Right ventricle myocardium inferior (tissue), 1 donor: Measurements from ENCODE around the gene ATRIP. TPM values are rescaled to one million over a fixed set of nuclear protein-coding genes. Genes with fewer than 3 reads are reported as not detected.
"Not testable (repeated sequence)": the region's sequence is repeated elsewhere in the genome, so short reads cannot be mapped to it uniquely, and the experiment has no call there.

Experiments used
- ATAC-seq: fragments of 200-7000 bp; cut with Tn5 transposase; one replicate; pipeline ENCODE4 v1.9.1; 2020; ENCODE audit warnings: mild to moderate bottlenecking, moderate library complexity
- DNase-seq: peaks from one replicate; pipeline ENCODE4 v3.0.0; 2021; ENCODE audit errors: missing footprints
- intact Hi-C: fragments of 100-400 bp; cut with DNase I; formaldehyde crosslinking; loops from one replicate; pipeline ENCODE4 v1.11.0; 2022
- total RNA-seq: library from RNA; stranded (reverse); fragmentation: NEBNext Ultra II Directional; extraction: Animal tissue kit (Norgen Biotek cat#: 25700); gene quantifications from one replicate; pipeline ENCODE4 v1.2.1, GENCODE V29; 2021
- donor health status: DM: no; HTN: yes; CAD: no; lungs with severe emphysema.

Gene ATRIP
- total RNA-seq, 1 donor from 2014 or later = 3.2 TPM

DNA sequence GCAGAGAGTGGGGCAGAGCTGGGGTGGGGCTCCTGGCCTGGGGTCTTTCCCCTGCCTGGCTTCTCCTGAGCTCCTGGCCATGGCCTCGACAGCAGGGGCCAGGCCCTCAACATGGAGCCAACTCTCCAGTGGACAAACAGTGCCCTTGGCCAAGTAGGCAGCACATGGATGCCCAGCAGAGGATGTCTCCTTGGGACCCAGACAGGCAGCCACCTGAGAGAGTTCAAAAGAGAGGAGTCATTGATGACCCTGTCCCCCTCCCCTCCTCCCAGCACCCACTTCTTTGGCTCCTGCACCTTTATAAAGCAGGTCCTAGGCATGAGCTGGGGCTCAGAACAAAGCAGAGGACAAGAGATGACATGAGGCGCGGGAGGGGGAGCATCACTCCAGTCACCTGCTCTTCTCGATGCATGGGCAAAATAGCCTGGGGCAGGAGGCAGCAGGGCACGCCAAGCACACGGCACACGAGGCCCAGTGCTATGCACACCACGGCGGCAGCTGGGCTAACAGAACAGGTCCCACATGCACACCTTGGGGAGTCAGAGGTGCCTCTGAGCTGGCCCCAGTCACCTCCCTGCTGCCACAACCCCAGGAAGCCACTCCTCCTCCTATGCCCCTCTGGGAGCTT, 30.0 kb downstream of the ATRIP start:
- DNase-seq = no peak
- no peak for ATAC-seq
- intact Hi-C loops = no loop called here

DNA sequence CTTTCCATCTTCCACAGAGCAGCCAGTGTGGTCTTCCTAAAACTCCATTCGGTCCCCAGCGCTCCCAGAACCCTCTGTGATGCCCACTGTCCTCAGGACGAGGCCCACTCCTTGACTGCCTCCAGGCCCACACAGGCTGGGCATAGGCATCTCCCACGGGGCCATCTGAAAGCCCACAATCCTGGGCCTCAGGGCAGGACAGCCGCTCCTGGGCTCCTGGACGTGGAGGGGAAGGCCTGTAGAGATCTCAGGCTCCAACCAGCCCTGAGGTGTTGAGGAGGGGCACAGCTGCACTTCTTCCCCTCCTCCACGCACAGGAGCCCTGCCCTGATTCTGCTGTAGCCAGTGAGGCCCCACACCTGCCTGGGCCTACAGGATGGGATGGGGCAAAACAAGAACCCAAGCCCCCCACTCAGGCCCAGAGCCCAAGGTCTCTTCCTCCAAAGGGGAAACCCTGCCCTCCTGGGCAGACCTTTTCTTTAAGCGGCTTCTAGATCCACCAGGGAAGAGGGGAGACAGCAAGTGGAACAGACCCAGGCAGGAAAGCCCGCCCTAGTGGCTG, 31.5 kb downstream of the ATRIP start:
- no peak for ATAC-seq
- intact Hi-C loops = no loop called here
- DNase-seq = no peak

DNA sequence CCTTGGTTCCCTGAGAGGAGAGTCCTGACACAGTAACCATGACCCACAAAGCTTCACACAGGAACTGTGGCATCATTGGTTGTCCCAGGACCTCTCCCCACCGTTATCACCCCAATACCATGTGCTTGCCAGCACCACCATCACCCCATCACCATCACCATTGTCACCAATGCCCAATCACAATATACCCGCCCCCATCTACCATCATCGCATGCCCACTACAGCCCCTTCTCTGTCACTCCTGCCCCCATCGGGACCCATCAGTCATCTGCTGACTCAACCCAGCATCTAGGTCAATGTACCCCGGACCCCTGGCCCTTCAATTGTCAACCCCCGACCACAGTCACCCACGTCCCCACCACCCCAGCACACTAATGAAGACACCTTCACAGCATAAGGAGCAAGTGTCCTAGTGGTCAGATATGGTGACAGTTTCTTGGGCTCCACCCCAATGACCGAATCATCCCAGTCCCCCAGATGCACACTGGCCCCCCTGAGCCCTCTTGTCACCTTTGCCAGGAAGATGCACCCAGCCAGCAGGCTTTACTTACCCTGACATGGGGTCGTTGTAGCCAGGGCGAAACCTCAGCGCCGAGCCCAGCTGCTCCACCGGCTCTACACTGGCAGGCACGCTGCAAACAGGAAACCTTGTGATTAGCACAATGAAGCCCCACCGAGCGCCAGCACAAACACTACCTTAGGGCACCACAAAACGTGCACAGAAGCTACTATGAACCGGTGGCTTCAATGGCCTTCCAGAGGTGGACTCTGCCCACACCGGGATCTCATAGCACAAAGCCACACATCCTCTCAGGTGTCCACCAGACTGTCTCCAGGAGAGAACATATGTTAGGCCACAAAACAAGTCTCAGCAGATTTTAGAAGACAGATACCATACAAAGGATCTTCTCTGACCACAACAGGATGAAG, 32.4 kb downstream of the ATRIP start:
- intact Hi-C loops = no loop called here
- DNase-seq = no peak
- ATAC-seq = no peak

DNA sequence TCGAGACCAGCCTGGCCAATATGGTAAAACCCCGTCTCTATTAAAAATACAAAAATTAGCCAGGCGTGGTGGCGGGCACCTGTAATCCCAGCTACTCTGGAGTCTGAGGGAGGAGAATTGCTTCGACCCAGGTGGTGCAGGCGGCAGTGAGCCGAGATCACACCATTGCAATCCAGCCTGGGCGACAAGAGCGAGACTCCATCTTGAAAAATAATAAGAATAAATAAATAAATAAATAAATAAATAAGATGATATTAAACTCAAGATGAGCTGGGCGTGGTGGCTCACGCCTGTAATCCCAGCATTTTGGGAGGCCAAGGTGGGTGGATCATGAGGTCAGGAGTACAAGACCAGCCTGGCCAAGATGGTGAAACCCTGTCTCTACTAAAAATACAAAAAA, 34.4 kb downstream of the ATRIP start:
- DNase-seq, ATAC-seq, intact Hi-C loops: not testable (repeated sequence)

DNA sequence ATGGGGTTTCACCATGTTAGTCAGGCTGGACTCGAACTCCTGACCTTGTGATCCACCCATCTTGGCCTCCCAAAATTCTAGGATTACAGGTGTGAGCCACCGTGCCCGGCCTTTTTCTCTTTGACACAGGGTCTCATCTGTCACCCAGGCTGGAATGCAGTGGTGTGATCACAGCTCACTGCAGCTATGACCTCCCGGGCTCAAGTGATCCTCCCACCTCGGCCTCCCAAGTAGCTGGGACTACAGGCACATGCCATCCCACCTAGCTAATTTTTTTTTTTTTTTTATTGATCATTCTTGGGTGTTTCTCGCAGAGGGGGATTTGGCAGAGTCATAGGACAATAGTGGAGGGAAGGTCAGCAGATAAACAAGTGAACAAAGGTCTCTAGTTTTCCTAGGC, 36.3 kb downstream of the ATRIP start:
- DNase-seq, ATAC-seq, intact Hi-C loops: not testable (repeated sequence)

DNA sequence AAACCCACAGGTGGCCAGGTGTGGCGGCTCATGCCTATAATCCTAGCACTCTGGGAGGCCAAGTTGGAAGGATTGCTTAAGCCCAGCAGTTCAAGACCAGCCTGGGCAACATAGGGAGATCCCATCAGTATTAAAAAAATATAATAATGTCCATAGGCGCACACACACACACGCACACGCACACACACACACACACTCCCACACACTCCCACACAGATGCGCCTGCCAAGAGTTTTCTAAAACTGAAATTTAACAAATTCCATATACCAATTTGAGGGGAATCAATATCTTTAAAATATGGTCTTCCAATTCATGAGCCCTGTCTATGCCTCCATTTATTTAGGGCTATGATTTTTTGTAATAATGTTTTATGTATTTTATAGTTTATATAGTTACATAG, 40.4 kb downstream of the ATRIP start:
- intact Hi-C loops = no loop called here
- ATAC-seq (no peak), DNase-seq (no peak)

DNA sequence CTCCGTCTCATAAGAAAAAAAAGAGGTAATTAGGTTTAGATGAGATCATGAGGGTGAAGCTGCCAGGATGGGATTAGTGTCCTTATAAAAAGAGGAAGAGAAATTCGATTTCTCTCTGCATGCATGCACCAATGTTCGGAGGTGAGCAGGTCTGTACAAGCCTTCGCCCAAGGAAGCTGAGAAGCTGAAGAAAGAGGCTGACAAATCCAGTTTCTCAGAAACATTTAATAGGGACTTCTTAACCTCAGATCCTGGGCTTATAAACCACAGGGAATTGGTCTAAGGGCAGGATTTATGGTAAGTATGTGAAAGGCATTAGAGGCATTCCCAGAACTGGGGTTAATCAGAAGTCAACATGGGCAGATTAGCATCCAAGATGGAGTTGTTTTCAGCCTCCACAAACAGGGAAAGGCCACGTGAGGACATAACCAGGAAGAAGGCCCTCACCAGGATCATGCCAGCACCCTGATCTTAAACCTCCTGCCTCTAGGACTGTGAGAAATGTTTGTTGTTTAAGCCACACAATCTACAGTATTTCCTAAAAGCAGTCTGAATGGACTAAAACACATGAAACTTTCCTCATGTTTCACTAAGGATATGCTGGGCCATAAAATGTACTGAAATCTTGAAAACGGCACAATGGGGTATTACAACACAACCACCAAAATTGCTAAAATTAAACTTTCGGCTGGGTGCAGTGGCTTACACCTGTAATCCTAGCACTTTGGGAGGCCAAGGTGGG, 46.1 kb downstream of the ATRIP start:
- intact Hi-C loops = no loop called here
- ATAC-seq = no peak
- no peak for DNase-seq

DNA sequence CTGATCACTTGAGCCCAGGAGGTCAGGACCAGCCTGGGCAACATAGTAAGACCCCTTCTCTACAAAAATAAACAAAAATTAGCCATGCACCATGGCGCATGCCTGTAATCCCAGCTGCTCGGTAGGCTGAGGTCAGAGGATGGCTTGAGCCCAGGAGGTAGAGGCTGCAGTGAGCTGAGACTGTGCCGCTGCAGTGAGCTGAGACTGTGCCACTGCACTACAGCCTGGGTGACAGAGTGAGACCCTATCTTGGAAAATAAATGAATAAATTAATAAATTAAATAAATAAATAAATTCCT, 46.6 kb downstream of the ATRIP start:
- no peak for DNase-seq
- intact Hi-C loops = no loop called here
- ATAC-seq = no peak

DNA sequence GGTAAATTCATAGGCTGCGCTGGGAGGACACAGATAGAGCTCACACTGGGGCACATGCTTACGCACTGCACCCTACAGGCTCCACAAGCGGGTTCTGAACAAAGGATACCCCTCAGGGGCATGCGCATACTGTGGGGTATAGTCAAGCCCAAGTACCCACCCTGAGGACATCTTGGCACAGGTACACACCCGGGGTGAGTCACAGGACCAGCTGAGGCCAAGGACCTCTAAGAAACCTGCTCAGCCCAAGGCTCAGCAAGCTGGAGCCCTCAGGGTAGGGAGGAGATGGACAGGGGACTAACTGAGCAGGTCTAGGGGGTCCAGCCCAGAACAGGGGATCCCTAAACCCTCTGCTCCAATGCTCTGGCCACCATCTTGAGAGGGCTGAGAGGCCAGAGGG, 54.1 kb downstream of the ATRIP start:
- no peak for ATAC-seq
- no peak for DNase-seq
- intact Hi-C loops = loop anchor here (5.0 kb wide), 1 partner anchor 47 kb away; no protein-coding TSS in a partner anchor

DNA sequence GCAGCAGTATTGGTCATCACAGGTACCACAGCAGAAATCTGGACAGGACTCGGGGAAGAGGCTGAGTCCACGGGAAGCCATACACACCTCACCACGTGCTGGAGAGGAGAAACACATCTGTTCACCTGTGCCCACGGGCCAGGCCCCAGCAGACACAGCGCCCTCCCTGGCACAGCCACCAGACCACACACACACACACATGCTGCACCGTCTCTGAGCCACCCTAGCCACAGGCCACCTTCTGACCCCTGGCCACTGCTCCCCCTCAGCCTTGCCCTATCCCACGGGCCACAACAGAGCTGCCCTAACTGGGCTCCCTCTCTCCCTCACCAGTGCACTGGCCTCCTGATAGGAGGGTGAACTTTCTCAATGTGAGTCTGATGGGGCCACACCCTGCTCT, 54.7 kb downstream of the ATRIP start:
- ATAC-seq (no peak), DNase-seq (no peak)
- intact Hi-C loops = loop anchor here (5.0 kb wide), 1 partner anchor 46 kb away; no protein-coding TSS in a partner anchor

DNA sequence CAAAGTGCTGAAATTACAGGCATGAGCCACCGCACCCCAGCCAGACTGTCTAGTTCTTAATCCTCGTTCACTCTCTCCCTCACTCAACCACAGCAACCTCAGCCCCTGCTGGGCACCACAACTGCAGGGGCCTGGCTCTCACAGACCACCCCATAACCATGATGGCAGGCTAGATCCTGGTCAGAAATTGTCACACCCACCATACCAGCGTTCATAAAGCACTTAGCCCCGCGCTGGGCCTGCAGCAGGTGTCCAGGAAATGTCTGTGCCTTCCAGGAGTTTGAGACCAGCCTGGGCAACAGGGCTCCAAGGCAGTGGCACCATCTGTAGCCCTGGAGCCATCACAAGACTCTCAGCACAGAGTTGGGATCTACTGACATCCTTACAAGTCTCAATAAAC, 55.6 kb downstream of the ATRIP start:
- intact Hi-C loops = loop anchor here (5.0 kb wide), 1 partner anchor 45 kb away; no protein-coding TSS in a partner anchor
- ATAC-seq = no peak
- DNase-seq = no peak

DNA sequence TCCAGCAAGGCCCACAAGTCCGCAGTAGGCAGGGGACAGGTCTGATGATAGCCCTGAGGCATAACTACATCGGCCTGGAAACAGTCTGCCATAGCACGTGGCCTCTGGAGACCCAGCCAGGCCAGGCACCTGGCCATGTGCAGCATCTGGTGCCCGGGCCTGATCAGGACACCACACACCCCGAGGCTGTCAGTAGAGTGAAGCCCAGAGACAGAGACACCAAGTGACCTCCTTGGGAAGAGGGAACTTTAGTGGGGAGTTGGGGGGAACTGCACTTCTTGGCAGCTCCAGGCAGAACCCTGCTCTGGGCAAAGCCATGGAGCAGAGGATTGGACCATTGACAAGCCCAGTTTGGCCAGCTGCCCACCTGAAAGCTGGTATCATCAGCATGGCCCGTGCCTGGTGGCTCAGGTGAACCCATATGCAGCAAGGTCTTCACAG, 56.2 kb downstream of the ATRIP start:
- intact Hi-C loops = loop anchor here (5.0 kb wide), 1 partner anchor 45 kb away; no protein-coding TSS in a partner anchor
- DNase-seq (no peak), ATAC-seq (peak; percentile 46)

DNA sequence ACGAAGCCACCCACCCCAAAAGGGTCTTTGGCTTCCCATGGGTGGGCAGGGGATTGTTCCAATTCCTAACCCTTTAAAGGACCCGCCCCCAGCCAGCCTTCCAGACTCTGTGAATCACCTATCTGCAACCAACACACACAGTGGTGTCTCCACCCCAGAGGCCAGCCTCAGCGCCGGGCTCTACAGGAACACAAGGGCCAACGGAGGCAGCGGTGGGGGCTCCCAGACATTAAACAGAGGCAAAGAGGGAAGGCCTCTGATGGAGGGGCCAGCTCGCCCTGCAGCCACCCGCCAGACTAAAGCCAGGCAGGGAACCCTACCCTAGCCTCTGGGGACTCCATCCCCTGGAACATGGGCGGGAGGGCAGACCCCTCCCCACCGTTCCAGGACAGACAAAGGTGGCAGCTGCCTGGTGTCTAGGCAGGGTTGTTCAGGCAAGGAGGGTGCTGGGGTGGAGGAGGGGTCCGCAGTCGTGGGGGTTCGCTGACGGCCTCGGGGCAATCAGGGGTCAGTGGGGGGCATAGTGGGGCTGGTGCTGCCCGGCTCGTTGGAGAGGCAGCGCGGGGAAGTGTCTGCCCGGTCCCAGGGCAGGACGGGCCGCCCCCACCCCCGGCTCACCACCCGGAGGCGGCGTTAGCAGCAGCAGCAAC, 57.0 kb downstream of the ATRIP start:
- intact Hi-C loops = loop anchor here (1.0 to 5.0 kb wide), 3 partner anchors 31 to 44 kb away; no protein-coding TSS in a partner anchor
- DNase-seq (peak; percentile 77), ATAC-seq (peak; percentile 40)

DNA sequence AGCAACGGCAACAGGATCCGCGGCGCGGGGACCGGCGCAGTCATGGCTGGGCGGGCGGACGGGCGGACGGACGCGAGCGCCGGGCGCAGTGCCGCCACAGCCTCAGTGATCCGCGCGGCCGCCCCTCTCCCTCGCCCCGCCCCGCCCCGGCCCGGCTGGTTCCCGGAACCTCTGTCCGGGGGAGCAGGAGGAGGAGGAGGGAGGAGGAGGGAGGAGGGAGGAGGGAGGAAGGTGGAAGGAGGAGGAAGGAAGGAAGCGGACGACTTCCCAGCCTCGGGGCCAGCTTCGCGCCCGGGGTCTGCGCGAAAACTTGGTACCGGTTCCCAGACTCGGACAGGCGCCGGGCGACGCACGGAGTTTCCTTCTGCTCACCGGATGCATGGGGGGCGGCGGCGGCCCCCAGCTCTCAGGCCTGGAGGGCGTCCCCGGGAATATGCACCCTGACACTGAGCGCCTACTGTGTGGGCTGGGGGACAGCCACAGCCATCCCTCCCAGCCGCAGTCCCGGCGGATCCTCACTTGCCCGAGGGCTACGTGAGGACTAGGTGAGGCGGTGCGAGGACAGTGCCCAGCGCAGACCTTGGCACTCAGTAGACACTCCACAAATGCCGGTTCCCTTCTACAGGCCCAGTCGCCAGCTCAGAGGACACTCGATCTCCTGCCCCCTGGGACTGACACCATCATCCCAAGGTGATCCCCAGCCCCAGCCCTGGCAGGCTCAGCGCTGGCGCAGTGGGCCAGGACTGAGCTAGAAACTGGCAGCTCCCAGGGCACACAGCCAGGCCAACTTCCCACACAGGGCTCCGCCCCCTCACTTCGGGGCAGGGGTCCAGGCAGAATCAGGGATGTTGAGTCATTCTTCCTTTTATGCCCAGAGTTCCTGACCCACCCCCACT, 57.8 kb downstream of the ATRIP start, which contains the start of gene SHISA5:
Gene SHISA5, minus strand, starts transcription at position 124 of the 896 bp plus-strand sequence. Its CDS starts 80 bp downstream, at position 44.
- ATAC-seq = peak; percentile 91
- intact Hi-C loops = loop anchor here (1.0 to 5.0 kb wide), 3 partner anchors 31 to 43 kb away; no protein-coding TSS in a partner anchor

DNA sequence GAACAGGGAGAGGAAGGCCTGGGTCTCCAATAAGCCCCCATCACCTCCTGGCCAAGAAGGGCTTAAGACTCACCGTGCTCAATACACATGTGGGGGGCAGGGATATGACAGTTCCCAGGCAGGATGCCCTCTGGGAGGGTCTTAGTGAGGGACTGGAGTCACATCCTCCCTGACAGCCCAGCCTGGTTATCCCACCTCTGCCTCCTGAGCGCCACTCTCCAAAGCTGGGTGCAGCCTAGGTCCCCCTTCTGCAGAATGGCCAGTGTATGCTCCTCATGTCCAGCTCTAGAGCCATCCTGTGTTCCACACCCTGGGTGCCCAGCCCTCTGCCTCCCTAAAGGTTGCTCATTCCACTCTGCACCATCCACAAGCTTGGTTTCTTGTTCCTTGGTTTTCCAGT, 58.6 kb downstream of the ATRIP start:
- intact Hi-C loops = loop anchor here (2.0 kb wide), 1 partner anchor 32 kb away; no protein-coding TSS in a partner anchor
- DNase-seq (no peak), ATAC-seq (no peak)

More for the DNA sequence above, 57.8 kb downstream of the ATRIP start, which contains the start of gene SHISA5:
- peak; percentile 92 for DNase-seq

DNA sequence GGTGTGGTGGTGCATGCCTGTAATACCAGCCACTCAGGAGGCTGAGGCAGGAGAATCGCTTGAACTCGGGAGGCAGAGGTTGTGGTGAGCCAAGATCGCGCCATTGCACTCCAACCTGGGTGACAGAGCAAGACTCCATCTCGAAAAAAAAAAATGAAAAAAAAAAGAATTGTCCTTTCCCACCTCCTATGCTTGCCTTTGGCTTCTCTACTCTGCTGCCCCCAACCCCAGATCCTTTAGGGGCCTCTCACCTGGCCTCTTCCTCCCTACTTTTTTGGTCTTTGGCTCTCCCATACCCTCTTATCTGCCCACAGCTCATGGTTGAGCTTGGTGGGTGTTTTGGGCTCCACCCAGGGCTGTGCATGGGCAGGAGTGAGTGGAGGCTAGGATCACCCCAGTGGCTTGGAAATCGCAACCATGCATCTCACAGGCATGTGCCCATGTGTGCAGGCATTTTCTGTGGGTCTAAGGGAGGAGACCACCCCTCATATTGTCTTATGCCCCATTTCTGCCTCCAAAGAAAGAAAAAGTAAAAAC, 59.5 kb downstream of the ATRIP start:
- no peak for ATAC-seq
- intact Hi-C loops = loop anchor here (2.0 kb wide), 1 partner anchor 33 kb away; no protein-coding TSS in a partner anchor
- DNase-seq = no peak
